ENCODE measurements around the gene IFI44.

GRCh38 chr1:78619032-78619431 is 30.6 kb upstream of the IFI44 start:
- TF ChIP-seq JUND (IDR thresholded peaks at IDR 0.05) (no peak), CTCF (IDR thresholded peaks at IDR 0.05) (no peak), TAF1 (IDR thresholded peaks at IDR 0.05; ENCODE audit: borderline replicate concordance, low read depth, low read length) (no peak), EP300 (IDR thresholded peaks at IDR 0.05; ENCODE audit: borderline replicate concordance in 1 of 2, low read depth in 1 of 2, low read length in 1 of 2) (no peak), FOXJ3 (CRISPR knock-in tag; IDR thresholded peaks at IDR 0.05) (no peak), CHD2 (IDR thresholded peaks at IDR 0.05; ENCODE audit: low read length, partially characterized antibody) (no peak), REST (IDR thresholded peaks at IDR 0.05; ENCODE audit: low read depth, low read length) (no peak), USF1 (IDR thresholded peaks at IDR 0.05; ENCODE audit: borderline replicate concordance, low read depth) (no peak), SMC3 (IDR thresholded peaks at IDR 0.05; ENCODE audit: low read depth, low read length) (no peak), TEAD4 (IDR thresholded peaks at IDR 0.05; ENCODE audit: borderline replicate concordance, insufficient read depth) (no peak), TCF12 (IDR thresholded peaks at IDR 0.05) (no peak), POLR2AphosphoS5 (IDR thresholded peaks at IDR 0.05; ENCODE audit: low read depth, low read length) (no peak), FOXM1 (IDR thresholded peaks at IDR 0.05; ENCODE audit: low read depth) (no peak)
